ENCODE data around the gene ACSM6.

GRCh38 chr10:95214793-95215192 is 20.8 kb downstream of the ACSM6 start:
- TF ChIP-seq POLR2AphosphoS5 (IDR thresholded peaks at IDR 0.05; ENCODE audit: low read depth, low read length) (no peak), FOXP2 (optimal IDR thresholded peaks at IDR 0.05; ENCODE audit: borderline replicate concordance, extremely low read depth, extremely low read length, insufficient read depth) (no peak)
- TF ChIP-seq, protein P1, sequence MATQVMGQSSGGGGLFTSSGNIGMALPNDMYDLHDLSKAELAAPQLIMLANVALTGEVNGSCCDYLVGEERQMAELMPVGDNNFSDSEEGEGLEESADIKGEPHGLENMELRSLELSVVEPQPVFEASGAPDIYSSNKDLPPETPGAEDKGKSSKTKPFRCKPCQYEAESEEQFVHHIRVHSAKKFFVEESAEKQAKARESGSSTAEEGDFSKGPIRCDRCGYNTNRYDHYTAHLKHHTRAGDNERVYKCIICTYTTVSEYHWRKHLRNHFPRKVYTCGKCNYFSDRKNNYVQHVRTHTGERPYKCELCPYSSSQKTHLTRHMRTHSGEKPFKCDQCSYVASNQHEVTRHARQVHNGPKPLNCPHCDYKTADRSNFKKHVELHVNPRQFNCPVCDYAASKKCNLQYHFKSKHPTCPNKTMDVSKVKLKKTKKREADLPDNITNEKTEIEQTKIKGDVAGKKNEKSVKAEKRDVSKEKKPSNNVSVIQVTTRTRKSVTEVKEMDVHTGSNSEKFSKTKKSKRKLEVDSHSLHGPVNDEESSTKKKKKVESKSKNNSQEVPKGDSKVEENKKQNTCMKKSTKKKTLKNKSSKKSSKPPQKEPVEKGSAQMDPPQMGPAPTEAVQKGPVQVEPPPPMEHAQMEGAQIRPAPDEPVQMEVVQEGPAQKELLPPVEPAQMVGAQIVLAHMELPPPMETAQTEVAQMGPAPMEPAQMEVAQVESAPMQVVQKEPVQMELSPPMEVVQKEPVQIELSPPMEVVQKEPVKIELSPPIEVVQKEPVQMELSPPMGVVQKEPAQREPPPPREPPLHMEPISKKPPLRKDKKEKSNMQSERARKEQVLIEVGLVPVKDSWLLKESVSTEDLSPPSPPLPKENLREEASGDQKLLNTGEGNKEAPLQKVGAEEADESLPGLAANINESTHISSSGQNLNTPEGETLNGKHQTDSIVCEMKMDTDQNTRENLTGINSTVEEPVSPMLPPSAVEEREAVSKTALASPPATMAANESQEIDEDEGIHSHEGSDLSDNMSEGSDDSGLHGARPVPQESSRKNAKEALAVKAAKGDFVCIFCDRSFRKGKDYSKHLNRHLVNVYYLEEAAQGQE (IDR thresholded peaks at IDR 0.05; ENCODE audit: insufficient read depth in 1 of 2, low read depth in 2 of 2, low read length in 2 of 2), result no peak
